K562 (cell line): ENCODE results near the gene TUBA3C. TPM values are rescaled to one million over a fixed set of nuclear protein-coding genes. Genes with fewer than 3 reads are reported as not detected.

Experiments used
- ATAC-seq: fragments of 200-7000 bp; cut with Tn5 transposase; 3 replicates; pipeline ENCODE4 v1.9.1; 2020; ENCODE audit warnings: moderate library complexity
- BruUV-seq: library from RNA; stranded (reverse); fragments of 400-500 nt; replicated peaks from 2 replicates; lab custom pipeline; 2021; lab: Mats Ljungman, UMichigan
- CTCF ChIA-PET: fragments of 300-600 bp; formaldehyde crosslinking; extraction: SDS; loops from one replicate; lab custom pipeline; 2021; ENCODE audit warnings: low intra/inter-chr PET ratio; lab: Yijun Ruan, JAX
- POLR2A ChIA-PET: fragments of 300-600, 350-650 bp; sonication (Branson Sonifier 250); formaldehyde crosslinking; extraction: SDS; loops from one replicate; lab custom pipeline; 2021; ENCODE audit warnings: antibody characterized with exemption, inconsistent platforms; lab: Yijun Ruan, JAX
- DNase-seq, 4 experiments: peaks; one replicate each; pipeline versions ENCODE4 v3.0.0 to v3.0.0-alpha.2; 2011 to 2018; ENCODE audit warnings: low spot score in 3 of 4, mixed read lengths in 3 of 4; ENCODE audit errors: extremely low read depth in 1 of 4
- FAIRE-seq: peaks from 2 replicates; lab custom pipeline; 2011; peaks lifted over from hg19 to GRCh38; lab: Jason Lieb, UNC
- H2AFZ ChIP-seq: 2 replicates; pipeline ENCODE4 v1.6.0; 2011; ENCODE audit warnings: low read depth, low read length, control low read depth, inconsistent platforms
- H3K27ac ChIP-seq: fragments of 200-600 bp; 3 replicates; pipeline ENCODE4 v1.8.0; 2011; ENCODE audit warnings: low read depth, mild to moderate bottlenecking, control low read depth, inconsistent platforms, low read length, moderate library complexity, mixed read lengths; ENCODE audit errors: extremely low read depth
- H3K27me3 ChIP-seq, 2 experiments: fragments of 300-600 bp in 1 of 2; 2 replicates in 1 of 2; 3 replicates in 1 of 2; pipeline versions ENCODE4 v1.6.0 to v1.8.0; 2011; ENCODE audit warnings: inconsistent platforms in 2 of 2, low read length in 2 of 2, mild to moderate bottlenecking in 1 of 2, mixed read lengths in 1 of 2, moderate library complexity in 1 of 2; ENCODE audit not compliant: control insufficient read depth in 2 of 2, insufficient read depth in 2 of 2
- H3K36me3 ChIP-seq: fragments of 300-600 bp; 3 replicates; pipeline ENCODE4 v1.8.0; 2011; ENCODE audit warnings: mild to moderate bottlenecking, low read length, inconsistent platforms; ENCODE audit not compliant: control insufficient read depth, insufficient read depth
- H3K4me1 ChIP-seq, 2 experiments: fragments of 200-600 bp in 1 of 2; replicated peaks in 1 of 2; 2 replicates in 1 of 2; 3 replicates in 1 of 2; pipeline versions ENCODE4 v1.5.1 to v1.8.0; 2011; ENCODE audit warnings: inconsistent platforms in 2 of 2, low read length in 2 of 2, mild to moderate bottlenecking in 1 of 2, mixed read lengths in 1 of 2, moderate library complexity in 1 of 2; ENCODE audit not compliant: control insufficient read depth in 2 of 2, insufficient read depth in 2 of 2
- H3K4me2 ChIP-seq: 2 replicates; pipeline ENCODE4 v1.6.1; 2011; ENCODE audit warnings: low read length, control low read depth, inconsistent platforms, mixed read lengths; ENCODE audit not compliant: insufficient read depth
- H3K4me3 ChIP-seq: fragments of 200-600 bp; sonication (generic), shearing (Covaris generic); 2 replicates; pipeline ENCODE4 v1.5.1; 2016; ENCODE audit warnings: control low read depth, inconsistent platforms
- H3K79me2 ChIP-seq: fragments of 200-600 bp; 3 replicates; pipeline ENCODE4 v1.8.0; 2011; ENCODE audit warnings: low read length, inconsistent platforms; ENCODE audit not compliant: control insufficient read depth, insufficient read depth
- H3K9ac ChIP-seq, 2 experiments: 2 replicates each; pipeline versions ENCODE4 v1.6.0 to v1.6.1; 2011; ENCODE audit warnings: low read depth in 2 of 2, low read length in 2 of 2, control low read depth in 1 of 2, inconsistent platforms in 1 of 2, mild to moderate bottlenecking in 1 of 2, mixed read lengths in 1 of 2; ENCODE audit not compliant: insufficient read depth in 1 of 2
- H3K9me1 ChIP-seq: one replicate; pipeline ENCODE4 v1.6.0; 2011; ENCODE audit warnings: inconsistent platforms, mild to moderate bottlenecking, low read length, moderate library complexity; ENCODE audit not compliant: control insufficient read depth, insufficient read depth
- H3K9me3 ChIP-seq: replicated peaks from 2 replicates; pipeline ENCODE4 v1.5.1; 2011; ENCODE audit warnings: low read depth, low read length, inconsistent platforms; ENCODE audit not compliant: control insufficient read depth, insufficient read depth
- H4K20me1 ChIP-seq: replicated peaks from 2 replicates; pipeline ENCODE4 v1.6.1; 2011; ENCODE audit warnings: low read length, inconsistent platforms, mixed read lengths; ENCODE audit not compliant: control insufficient read depth, insufficient read depth
- CREB5 ChIP-seq: fragments of 250-450 bp; sonication (Bioruptor Pico); IDR thresholded peaks from 2 replicates; pipeline ENCODE4 v1.5.0; 2020; ENCODE audit warnings: mild to moderate bottlenecking
- DLX4 ChIP-seq: fragments of 250-450 bp; sonication (Bioruptor Pico); IDR thresholded peaks from 2 replicates; pipeline ENCODE4 v1.6.1; 2021; ENCODE audit warnings: mild to moderate bottlenecking
- ELF4 ChIP-seq: fragments of 450-650 bp; formaldehyde crosslinking; IDR thresholded peaks from 2 replicates; pipeline ENCODE4 v1.4.0; 2022; ENCODE audit warnings: missing genetic modification characterization
- JUND ChIP-seq, 2 experiments: IDR thresholded peaks; 2 replicates in 1 of 2; 3 replicates in 1 of 2; pipeline ENCODE4 v1.6.1; 2011; ENCODE audit warnings: borderline replicate concordance in 2 of 2, low read depth in 2 of 2, low read length in 2 of 2, improper control_type of control experiment in 1 of 2, missing biosample characterization in 1 of 2, missing genetic modification characterization in 1 of 2, missing genetic modification reagents in 1 of 2
- KDM5B ChIP-seq: fragments of 200-600 bp; sonication (generic); IDR thresholded peaks from 2 replicates; pipeline ENCODE4 v1.6.1; 2012; ENCODE audit warnings: low read depth, mild to moderate bottlenecking, moderate library complexity, low read length, control low read depth, inconsistent platforms; ENCODE audit not compliant: insufficient replicate concordance
- SIN3A ChIP-seq, 2 experiments: fragments of 150-350 bp in 1 of 2; IDR thresholded peaks; 2 replicates each; pipeline ENCODE4 v1.6.1; 2011 to 2016; ENCODE audit warnings: borderline replicate concordance in 2 of 2, low read depth in 2 of 2, low read length in 2 of 2, mild to moderate bottlenecking in 2 of 2, moderate library complexity in 2 of 2; ENCODE audit not compliant: control insufficient read depth in 1 of 2
- TAF15 ChIP-seq: fragments of 200-400 bp; formaldehyde crosslinking; IDR thresholded peaks from 2 replicates; pipeline ENCODE4 v1.6.1; 2017; ENCODE audit warnings: mild to moderate bottlenecking, low read depth, low read length, moderate library complexity
- TARDBP ChIP-seq: fragments of 450-650 bp; IDR thresholded peaks from 2 replicates; pipeline ENCODE4 v1.6.1; 2016
- ZBTB34 ChIP-seq: fragments of 250-450 bp; sonication (Bioruptor Pico); IDR thresholded peaks from 2 replicates; pipeline ENCODE4 v1.8.0; 2021; ENCODE audit warnings: mild to moderate bottlenecking, moderate library complexity
- WGBS: fragments of 100-300 bp; shearing (Covaris generic); methylation state at CpG from one replicate; pipeline ENCODE4 v1.1.6; 2016; ENCODE audit warnings: low coverage, mixed read lengths; ENCODE audit not compliant: insufficient coverage; ENCODE audit errors: missing lambda C conversion rate; 5-methylcytosine and 5-hydroxymethylcytosine counted together
- in situ Hi-C: fragments of 300-500 bp; cut with MboI; formaldehyde crosslinking; loops from 4 replicates; pipeline ENCODE4 v1.15.0; 2018; ENCODE audit warnings: inconsistent platforms, mixed read lengths
- intact Hi-C: fragments of 100-400 bp; cut with micrococcal nuclease; formaldehyde crosslinking; loops from 2 replicates; pipeline ENCODE4 v1.14.2; 2022
- polyA plus RNA-seq, 8 experiments: library from polyadenylated mRNA; depleted of rRNA in 4 of 8; stranded (reverse) in 5 of 8; unstranded in 3 of 8; fragments of >200 nt; fragmentation: Nextera tagmentation in 2 of 8; fragmentation: Illumina TruSeq in 1 of 8; extraction: Ambion mirVana in 2 of 8; extraction: Trizol in 1 of 8; gene quantifications; 2 replicates each; pipeline versions ENCODE4 v1.2.1 to v1.2.3, GENCODE V29; 2011 to 2014; ENCODE audit warnings: inconsistent platforms in 1 of 8, missing spikeins in 1 of 8
- total RNA-seq, 7 experiments: library from RNA; depleted of rRNA in 6 of 7; stranded (reverse); fragments of >200 nt in 6 of 7; fragmentation: Illumina TruSeq in 2 of 7; extraction: Trizol in 2 of 7; gene quantifications; 2 replicates each; pipeline versions ENCODE4 v1.2.1 to v1.2.3, GENCODE V29; 2011 to 2021; ENCODE audit warnings: low replicate concordance in 1 of 7
- TF ChIP-seq, protein P1 (sequence below), 2 experiments: fragments of 450-650 bp; formaldehyde crosslinking in 1 of 2; IDR thresholded peaks; 2 replicates each; pipeline versions ENCODE4 v1.4.0 to v1.6.1; 2014 to 2020; ENCODE audit warnings: mild to moderate bottlenecking in 2 of 2, borderline replicate concordance in 1 of 2, low read depth in 1 of 2

Gene TUBA3C
- total and polyA plus RNA-seq, 9 of the 15 experiments (the other 6 are each of a cell fraction or from before 2014, with no cell fraction given): 0.10 to 4.2 (median 2.2) TPM

DNA sequence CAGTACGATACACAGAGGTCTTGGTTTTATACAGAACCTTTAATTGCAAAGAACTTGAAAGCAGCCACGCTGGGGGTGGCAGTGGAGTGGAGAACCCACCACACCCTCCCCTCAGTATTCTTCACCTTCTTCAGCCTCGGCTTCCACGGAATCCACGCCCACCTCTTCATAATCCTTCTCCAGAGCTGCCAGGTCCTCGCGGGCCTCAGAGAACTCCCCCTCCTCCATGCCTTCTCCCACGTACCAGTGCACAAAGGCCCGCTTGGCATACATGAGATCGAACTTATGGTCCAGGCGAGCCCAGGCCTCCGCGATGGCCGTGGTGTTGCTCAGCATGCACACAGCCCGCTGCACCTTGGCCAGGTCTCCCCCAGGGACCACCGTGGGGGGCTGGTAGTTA lies 7.9 kb downstream of the TUBA3C start:
- H3K4me3 ChIP-seq: no peak overlapping the region
- H3K79me2 ChIP-seq: no peaks in the 10 kb centered on the region
- H3K9ac ChIP-seq: no peak overlapping the region
- H3K9me1 ChIP-seq: no peaks in the 10 kb centered on the region
- in situ Hi-C loops: no loop called here
- BruUV-seq: no TSS peak
- H3K27ac ChIP-seq: no peak overlapping the region
- ATAC-seq: no peak
- no peak for DNase-seq
- H3K4me1 ChIP-seq: no peaks in the 10 kb centered on the region
- ChIA-PET CTCF (no interaction called here), POLR2A (no interaction called here)
- H4K20me1 ChIP-seq: no peaks in the 10 kb centered on the region
- intact Hi-C loops: no loop called here
- no peak overlapping the region for H3K4me2 ChIP-seq
- FAIRE-seq: no peak
- no peak overlapping the region for H2AFZ ChIP-seq
- H3K36me3 ChIP-seq: no peaks in the 10 kb centered on the region
- 8% methylated on average over 8 of the region's 16 CpGs for WGBS
- H3K9me3 ChIP-seq: no peaks in the 10 kb centered on the region
- no peaks in the 10 kb centered on the region; a peak in 1 of 5 replicates for H3K27me3 ChIP-seq
- no peak for TF ChIP-seq ZBTB34 (CRISPR knock-in tag)
- TF ChIP-seq JUND (IDR thresholded peaks at IDR 0.05; ENCODE audit: borderline replicate concordance, low read depth, low read length): no peak
- TF ChIP-seq JUND (tag; IDR thresholded peaks at IDR 0.05; ENCODE audit: borderline replicate concordance, low read depth, low read length): no peak
- no peak for TF ChIP-seq SIN3A (IDR thresholded peaks at IDR 0.05; ENCODE audit: borderline replicate concordance in 2 of 2, control insufficient read depth in 1 of 2, low read depth in 2 of 2, low read length in 2 of 2)
- TF ChIP-seq ELF4 (CRISPR knock-in tag): no peak
- no peak for TF ChIP-seq TAF15
- TF ChIP-seq TARDBP: no peak
- TF ChIP-seq DLX4 (CRISPR knock-in tag): no peak
- no peak for TF ChIP-seq CREB5
- TF ChIP-seq, protein P1, sequence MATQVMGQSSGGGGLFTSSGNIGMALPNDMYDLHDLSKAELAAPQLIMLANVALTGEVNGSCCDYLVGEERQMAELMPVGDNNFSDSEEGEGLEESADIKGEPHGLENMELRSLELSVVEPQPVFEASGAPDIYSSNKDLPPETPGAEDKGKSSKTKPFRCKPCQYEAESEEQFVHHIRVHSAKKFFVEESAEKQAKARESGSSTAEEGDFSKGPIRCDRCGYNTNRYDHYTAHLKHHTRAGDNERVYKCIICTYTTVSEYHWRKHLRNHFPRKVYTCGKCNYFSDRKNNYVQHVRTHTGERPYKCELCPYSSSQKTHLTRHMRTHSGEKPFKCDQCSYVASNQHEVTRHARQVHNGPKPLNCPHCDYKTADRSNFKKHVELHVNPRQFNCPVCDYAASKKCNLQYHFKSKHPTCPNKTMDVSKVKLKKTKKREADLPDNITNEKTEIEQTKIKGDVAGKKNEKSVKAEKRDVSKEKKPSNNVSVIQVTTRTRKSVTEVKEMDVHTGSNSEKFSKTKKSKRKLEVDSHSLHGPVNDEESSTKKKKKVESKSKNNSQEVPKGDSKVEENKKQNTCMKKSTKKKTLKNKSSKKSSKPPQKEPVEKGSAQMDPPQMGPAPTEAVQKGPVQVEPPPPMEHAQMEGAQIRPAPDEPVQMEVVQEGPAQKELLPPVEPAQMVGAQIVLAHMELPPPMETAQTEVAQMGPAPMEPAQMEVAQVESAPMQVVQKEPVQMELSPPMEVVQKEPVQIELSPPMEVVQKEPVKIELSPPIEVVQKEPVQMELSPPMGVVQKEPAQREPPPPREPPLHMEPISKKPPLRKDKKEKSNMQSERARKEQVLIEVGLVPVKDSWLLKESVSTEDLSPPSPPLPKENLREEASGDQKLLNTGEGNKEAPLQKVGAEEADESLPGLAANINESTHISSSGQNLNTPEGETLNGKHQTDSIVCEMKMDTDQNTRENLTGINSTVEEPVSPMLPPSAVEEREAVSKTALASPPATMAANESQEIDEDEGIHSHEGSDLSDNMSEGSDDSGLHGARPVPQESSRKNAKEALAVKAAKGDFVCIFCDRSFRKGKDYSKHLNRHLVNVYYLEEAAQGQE (IDR thresholded peaks at IDR 0.05; ENCODE audit: borderline replicate concordance): no peak
- TF ChIP-seq, protein P1 (CRISPR knock-in tag; IDR thresholded peaks at IDR 0.05; ENCODE audit: low read depth): no peak
- no peak for TF ChIP-seq KDM5B
